Measurements from ENCODE around the gene KCNJ10.

Gene KCNJ10

GRCh38 chr1:160098852-160099561, 29.0 kb upstream of the KCNJ10 start:
- DNase-seq (ENCODE audit: low read depth), result peak; percentile 98

- peak; percentile 91 for DNase-seq (ENCODE audit: low read depth)
Observed at GRCh38 chr1:160097911-160098851, 28.2 kb upstream of the KCNJ10 start, which contains the start of gene IGSF8. Gene IGSF8, minus strand, starts transcription at chr1:160098619. Its CDS starts 147 bp downstream, at chr1:160098472.

- DNase-seq (ENCODE audit: low read depth), result no peak
Observed at GRCh38 chr1:160097151-160097910, 27.4 kb upstream of the KCNJ10 start.

DNA sequence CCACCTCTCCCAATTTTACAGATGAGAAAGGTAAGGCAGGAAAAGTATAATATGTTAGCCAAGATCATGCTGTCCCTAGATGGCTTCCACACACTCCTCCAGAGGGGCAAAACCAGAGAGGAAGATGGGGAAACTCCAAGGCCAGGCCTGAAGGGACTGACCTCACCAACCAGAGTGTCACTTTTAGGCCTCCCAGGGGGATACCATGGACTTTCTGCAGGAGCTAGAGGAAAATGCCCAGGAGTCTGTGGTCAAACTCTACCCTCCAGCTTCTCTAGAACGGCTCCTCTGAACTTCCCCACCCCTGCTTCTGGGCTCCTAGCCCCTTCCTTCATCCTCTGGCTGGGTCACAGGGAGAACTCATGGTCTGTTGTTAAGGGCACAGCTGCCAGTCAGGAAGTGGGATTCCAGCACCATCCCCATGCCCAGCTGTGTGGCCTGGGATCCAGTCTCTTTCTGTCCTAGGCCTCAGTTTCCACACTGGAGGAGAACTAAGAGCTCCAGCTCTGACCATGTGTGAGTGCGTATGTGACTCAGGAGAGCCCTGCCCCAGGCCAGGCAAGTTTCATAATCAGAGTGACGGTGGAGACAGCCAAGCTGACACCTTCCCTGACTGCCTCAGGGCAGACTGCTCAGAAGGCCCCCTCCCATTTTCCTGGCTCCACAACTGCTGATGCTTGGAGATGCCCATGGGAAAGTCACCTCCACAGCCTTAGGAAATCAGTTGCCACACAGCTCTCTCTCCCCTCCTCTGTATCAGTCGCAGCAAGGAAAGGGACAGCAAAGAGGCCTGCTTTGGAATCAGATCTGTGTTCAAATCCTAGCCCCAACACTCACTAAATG, 26.5 kb upstream of the KCNJ10 start:
- no peak for DNase-seq (ENCODE audit: low read depth)

DNA sequence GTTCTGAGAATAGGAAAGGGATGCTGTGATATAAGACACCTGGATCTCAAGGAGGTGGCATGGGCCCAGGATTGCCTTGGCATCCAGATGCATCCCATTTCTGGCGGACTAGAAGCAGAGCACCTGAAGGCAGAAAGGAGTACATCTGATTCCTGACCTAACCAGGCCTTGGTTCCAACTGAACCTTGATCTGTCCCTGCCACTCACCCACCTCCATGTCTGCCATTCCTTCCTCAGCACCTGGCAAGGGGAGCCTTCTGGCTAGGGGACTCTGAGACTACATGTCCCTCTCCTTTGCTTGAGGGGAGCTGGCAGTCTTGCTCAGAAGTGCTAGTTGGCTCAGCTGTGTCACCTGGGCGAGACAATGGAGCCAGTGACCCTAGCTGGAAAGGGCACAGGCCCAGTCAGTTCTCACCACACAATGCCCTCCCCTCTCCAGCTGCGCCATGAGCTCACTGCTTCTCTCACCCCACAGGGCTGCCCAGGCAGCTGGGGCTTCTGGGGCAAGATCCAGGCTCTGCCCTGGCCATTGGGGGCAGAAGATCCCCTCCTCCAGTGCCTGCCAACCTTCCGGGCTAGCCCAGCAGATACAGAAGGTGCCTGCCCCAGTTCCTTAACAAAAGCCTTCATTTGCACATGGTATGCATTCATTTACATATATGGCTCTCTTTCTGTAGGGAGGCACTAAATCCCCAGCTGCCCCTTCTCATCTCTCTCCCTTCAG, 25.6 kb upstream of the KCNJ10 start:
- no peak for DNase-seq (ENCODE audit: low read depth)

- no peak for DNase-seq (ENCODE audit: low read depth)
Observed at GRCh38 chr1:160094806-160095205, 24.8 kb upstream of the KCNJ10 start.

- no peak for DNase-seq (ENCODE audit: low read depth)
Observed at GRCh38 chr1:160094291-160094625, 24.3 kb upstream of the KCNJ10 start.

DNA sequence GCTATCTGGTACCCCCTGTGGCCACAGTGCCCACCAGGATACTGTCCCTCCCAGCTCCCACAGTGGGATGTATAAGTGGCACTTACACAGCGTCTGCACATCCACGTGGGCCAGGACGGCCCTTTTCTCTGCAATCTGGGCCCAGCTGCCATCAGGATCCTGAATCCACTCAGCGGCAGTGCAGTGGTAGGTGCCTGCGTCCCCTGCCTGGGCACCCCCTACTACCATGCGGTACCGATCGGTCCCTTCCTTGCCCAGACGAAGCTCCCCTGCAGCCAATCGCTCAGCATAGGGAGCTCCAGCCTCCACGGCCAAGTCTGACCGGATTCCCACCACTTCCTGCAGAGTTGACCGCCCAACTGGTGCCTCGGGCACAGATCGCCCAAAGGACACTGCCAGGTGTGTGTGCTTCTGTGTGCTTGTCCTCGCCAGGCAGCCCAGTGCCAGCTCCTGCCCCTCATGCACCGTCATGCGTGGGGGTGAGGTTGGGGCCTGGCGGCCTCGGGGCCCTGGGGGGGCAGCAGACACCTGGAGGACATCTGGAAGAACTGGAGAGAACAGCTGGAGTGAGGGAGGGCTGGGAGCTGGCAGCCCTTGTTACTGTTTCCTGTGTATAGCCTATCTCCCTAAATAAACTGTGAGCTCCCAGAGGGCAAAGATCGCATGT, 23.8 kb upstream of the KCNJ10 start:
- DNase-seq (ENCODE audit: low read depth), result no peak

DNA sequence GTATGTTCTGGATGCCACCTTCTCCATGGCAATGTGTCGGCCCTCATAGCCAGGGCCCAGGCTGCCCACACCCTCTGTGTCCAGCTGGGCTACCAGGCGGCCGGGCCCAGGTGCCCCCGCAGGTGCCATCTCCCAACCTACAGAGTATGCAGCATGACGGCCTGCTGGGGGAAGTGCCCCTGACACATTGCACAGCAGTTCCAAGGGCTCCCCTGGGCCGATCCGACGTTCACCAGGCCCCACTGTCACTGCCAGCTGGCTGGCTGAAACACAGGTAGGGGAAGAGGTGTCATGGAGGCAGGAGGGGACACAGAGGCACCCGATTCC, 23.1 kb upstream of the KCNJ10 start:
- DNase-seq (ENCODE audit: low read depth), result no peak

DNA sequence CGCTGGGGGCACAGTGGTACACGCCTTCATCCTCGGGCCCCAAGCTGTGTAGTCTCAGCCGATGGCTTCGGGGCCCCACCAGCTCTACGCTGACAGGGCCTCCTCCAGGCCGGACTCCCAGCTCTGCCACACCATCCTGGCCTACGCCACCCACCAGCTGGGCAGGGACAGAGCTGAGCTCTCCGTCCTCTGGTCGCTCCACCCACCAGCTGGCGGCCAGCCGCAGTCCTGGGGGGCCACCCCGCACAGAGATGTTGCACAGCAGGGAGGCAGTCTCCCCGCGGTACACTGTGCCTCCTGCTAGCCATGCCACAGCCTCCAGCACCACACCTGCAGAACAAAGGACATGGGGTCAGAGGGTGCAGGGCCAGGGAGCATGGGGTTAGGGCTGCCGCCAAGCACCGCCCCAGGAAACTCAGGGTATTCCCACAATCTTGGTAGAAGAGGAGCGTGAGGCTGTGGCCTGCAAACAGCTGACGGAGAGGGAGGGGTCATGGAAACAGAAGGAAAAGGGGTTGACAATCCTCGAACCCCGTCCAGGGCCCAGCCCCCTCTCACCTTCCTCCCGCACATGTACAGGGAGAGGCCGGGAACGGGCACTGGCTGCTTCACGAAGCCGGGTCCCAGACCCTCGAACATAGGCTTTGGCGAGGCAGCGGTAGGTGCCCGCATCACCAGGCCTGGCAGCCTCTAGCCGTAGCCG, 22.6 kb upstream of the KCNJ10 start:
- no peak for DNase-seq (ENCODE audit: low read depth)

DNA sequence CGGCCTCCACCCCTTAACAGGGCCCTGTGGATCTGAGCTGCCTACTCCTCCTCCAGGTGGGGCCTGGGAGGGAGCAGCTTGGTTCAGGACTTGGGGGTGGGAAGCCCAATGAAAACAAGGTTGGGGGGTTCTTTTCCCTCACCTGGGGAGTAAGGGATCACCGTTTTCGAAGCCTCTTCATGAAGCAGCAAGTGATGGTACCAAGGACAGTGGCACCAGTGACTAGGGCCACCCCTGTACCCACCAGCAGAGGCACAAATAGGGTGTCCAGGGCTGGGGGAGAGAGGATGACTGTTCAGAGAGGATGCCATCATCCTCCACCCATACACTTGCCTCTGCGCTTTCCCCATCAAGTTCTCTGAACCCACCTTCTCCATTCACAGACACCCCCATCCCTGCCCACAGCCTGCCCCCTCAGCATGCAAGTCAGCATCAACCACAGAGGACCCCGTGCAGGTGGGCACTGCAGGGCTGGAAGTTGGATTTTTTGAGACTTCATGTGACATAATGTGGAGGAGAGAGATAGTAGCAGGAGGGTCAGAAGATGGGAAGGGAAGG, 21.8 kb upstream of the KCNJ10 start:
- no peak for DNase-seq (ENCODE audit: low read depth)

GRCh38 chr1:160090760-160091159, 20.8 kb upstream of the KCNJ10 start:
- no peak for DNase-seq (ENCODE audit: low read depth)

- DNase-seq (ENCODE audit: low read depth), result no peak
Observed at GRCh38 chr1:160089883-160090282, 19.9 kb upstream of the KCNJ10 start.

- DNase-seq (ENCODE audit: low read depth), result no peak
Observed at GRCh38 chr1:160087118-160087662, 17.2 kb upstream of the KCNJ10 start.

DNA sequence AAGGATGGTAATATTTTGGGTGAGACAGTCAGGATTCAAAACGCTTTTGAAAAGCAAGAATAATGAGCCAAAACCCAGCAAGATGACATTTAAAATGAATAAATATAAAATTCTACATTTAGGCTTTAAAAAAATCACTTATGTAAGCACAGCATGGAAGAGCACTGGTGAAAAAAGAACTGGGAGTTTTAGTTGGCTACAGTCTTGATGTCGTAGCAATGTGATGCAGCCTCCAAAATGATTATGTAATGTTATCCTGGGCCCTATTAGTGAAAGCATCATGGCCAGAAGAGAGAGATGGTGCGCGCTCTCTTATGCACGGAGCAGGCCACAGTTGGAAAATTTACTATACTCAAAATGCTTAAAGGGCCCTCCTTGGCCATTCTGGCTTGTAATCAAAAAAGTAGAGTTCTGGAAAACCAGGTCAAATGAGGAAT, 16.5 kb upstream of the KCNJ10 start:
- DNase-seq (ENCODE audit: low read depth), result no peak

DNA sequence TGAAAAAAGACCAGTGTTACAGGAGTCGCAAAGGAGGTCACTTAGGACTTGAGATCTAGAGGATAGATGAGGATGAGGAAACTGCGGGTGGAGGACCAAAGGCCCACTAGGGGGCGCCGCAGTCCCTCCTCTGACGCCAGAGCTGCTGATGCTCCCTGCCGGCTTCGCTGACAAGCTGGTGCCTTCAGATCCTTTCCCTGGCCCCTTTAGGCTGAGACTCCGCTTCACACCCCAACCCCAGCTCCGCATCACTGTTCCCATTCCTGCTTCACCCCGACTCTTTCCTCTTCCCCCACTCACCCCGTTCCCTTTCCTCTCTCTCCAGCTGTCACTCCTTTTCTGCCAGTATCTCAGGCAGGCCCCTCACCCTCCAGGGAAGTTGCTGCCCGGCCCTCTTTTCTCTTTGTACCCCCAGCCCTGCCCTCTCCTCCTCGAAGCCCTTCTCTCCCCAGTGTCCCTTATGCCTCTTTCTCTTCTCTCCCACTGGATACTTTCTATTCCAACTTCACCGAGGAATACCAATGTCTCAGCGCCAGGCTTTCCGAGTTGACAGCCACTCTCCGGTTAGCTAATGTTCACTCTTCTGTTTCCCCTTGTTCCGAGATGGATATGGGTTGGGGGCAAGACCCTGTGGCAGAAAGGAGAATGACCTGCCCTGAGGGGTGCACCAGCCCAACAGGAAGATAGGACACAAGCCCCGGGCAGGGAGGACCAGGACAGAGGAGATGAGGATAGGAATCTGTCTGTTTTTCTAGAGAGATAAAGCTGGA, 15.9 kb upstream of the KCNJ10 start:
- DNase-seq (ENCODE audit: low read depth), result peak; percentile 63

DNA sequence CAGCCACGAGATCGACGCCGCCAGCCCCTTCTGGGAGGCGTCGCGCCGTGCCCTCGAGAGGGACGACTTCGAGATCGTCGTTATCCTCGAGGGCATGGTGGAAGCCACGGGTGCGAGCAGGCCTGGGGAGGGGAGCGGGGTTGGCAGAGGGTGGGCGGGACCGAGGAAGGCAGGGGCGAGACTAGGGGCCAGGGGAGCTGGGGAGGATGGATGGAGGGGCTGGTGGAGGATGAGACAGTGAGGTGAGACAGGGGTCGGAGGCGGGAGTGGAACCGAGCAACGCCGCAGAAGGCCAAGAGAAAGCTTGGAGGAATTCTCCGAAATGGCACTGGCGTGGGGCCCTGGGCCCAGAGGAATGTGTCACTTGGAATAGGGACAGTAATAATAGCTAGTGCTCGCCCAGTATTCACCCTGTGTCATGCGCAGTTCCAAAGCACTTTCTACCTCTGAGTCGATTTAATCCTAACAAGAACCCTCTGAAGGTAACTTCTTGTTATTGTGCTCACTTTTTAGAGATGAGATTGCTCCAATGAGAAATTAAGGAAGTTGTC, 14.9 kb upstream of the KCNJ10 start:
- no peak for DNase-seq (ENCODE audit: low read depth)

All from activated gamma-delta T cell treated with anti-CD3 and anti-CD28 coated beads, Interleukin-2, amount 50 U/mL, for 16 hours (primary cell).